Measurements from ENCODE around the gene ZIC1.

The ZIC1 gene

DNA sequence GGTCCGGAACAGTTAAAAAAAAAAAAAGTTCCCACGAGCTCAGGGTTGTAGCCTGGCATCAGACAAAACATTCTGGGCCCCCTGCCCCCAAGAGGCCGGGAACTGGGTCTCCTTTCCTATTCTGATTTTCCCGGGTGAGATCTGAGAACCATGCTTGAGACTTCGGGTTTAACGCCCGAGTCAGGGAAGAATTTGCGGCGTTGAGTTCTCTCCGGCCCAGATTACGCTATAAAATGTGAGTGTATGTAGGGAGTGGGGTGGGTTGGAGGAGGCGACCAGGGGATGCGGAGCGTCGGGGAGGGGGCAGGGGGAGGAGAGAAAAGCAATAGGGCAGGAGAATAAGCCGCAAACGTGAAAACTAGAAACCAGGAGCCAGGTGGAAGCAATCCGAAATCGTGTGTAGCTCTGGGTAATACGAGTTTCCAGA lies 2.7 kb downstream of the ZIC1 start:
- no peak for DNase-seq

DNA sequence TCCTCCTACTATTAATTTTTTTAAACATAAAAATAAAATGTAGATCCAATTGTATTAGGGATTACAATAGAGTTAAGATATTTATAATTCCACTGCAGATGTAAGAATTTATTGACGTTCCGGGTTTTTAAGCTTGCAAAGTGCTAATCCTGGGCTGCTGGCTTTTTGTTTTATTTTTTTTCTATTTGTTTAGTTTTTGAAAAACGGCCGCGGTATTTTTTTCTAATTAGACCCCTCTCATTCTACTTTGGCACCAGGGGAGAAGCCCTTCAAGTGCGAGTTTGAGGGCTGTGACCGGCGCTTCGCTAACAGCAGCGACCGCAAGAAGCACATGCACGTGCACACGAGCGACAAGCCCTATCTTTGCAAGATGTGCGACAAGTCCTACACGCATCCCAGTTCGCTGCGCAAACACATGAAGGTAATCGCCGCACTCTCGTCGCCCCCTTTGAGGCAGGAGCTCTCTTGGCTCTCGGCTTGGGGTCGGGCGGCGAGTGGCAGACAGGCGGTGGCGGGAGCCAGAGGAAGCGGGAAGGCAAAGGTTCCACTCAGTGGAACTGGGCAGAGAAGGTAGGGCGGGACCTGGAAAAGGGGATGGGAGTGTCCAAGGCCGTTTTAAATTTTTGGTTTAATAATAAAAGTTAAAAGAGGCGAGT lies 3.2 kb downstream of the ZIC1 start:
- DNase-seq: no peak

DNA sequence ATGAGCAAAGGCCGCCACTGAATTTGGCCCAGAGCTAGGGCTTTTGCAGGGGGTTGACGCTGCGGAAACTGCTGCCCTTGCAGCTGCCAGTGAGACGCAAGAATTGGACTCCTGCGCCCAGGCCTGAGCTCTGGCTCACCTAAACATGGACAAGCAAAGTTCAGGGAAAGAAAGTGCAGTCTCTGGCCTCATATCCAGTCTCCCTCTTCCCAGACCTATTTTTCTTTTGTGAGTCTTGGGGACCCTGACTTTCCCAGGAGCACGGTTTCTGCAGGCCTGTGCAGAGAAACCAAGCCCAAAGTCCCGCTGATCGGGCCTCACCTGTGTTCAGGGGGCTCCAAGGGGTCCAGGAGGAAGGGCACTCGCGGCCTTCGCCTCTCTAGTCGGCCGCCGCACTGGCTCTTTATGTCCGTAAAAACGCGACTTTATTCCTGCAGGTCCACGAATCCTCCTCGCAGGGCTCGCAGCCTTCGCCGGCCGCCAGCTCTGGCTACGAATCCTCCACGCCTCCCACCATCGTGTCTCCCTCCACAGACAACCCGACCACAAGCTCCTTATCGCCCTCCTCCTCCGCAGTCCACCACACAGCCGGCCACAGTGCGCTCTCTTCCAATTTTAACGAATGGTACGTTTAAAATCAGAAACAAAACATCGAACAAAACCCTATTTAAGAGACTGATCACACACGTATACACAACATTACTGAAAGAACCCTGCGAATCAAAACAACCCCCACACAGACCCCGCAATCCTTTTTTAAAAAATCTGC lies 3.9 kb downstream of the ZIC1 start:
- DNase-seq: no peak

DNA sequence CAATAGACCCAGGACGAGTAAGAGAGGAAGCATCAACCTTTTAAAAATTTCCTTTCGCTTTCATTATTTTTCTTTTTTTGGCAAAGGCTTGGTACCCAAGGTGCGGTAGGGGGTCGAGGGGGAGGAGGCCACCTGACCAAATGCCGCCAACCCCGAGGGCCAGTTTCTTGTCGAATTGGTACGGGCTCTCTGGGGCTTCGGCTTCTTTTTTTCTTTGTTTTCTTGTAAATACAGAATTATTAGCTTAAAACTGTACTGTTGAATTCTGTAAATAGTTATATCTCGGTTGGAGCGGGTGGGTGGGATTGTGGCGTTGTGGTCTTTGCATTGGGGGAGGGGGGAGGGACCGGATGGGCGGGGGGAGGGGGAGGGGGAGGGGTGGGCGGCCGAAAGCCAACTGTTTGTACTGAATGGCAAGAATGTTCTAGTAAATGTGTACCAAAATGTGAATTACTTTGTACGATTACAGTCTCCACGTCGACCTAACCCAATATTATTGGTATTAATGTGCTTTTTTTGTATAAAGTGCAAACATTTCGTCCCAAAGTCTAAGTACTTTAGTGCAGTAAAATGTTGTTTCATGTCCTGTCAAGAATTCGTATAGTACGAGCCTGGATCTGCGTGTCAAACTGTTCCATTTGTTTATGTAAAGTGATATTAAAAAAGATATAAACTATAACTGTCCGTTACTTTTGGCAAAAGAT lies 4.7 kb downstream of the ZIC1 start:
- no peak for DNase-seq

- DNase-seq: no peak
These were observed 5.4 kb downstream of the ZIC1 start for GRCh38 chr3:147414390-147415138.

GRCh38 chr3:147415286-147415685 lies 6.1 kb downstream of the ZIC1 start:
- no peak for DNase-seq

- no peak for DNase-seq
These were observed 6.7 kb downstream of the ZIC1 start for GRCh38 chr3:147415874-147416273.

DNA sequence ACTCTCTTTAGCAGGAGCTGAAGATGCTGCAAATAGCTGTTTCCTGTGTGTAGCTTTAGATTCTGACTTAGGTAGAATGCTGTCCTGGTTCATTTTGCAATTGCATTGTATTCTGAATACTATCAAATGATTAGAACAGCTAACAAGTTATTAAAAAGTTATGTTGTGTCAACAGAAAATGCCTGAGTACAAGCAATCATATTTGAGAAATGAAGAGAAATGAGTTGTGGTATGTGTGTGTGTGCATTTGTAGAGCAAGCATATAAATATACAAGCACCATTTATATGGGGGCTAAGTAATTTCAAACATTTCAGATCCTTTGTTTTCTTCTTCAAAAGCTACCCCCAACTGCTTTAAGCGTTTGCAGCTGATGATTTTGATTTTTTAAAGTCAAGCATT lies 7.8 kb downstream of the ZIC1 start:
- no peak for DNase-seq

- no peak for DNase-seq
These were observed 8.6 kb downstream of the ZIC1 start for GRCh38 chr3:147417551-147418295.

- DNase-seq: no peak
These were observed 9.2 kb downstream of the ZIC1 start for GRCh38 chr3:147418371-147418781.

DNA sequence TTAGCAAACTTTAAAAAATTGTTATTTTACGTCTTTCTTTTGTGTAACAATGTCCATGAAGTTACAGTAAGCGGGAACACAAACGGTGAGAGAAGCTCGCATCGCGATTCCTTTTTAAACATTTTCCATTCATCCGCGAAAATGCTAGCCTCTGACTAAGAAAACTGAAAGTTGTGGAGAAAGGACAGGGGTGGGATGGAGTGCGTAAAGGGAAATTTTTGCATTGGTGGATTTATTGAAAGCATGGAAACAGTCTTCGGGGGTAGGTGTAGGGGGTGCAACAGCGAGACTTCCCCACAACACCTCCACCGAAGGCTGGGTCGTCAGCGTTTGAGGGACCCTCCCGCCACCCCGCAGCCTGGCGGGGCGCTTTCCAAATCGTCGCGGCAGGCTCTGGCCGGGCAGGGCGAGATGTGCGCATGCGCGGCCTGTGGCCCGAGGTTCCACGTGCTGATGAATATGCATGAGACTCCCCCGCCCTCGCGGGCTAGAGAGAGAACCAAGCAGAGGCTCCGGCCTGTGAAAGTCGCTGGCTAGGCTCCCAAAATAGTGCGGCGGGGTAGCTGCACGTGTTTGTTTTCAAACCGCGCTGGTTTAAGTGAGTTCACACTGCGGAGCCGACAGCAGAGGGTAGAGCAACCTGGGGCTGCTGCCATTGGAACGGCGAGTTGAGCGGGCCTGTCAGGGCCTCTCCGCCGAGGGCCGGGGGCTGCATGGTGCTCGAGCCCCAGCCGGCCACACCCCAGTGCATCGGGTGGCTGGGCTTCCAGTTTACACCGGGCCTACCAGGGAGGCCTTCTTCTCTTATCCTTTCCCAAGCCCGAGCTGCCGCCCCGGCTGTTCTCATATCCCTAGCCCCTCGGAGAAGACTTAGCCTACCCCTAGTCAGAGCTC lies 9.9 kb downstream of the ZIC1 start:
- DNase-seq: no peak

DNA sequence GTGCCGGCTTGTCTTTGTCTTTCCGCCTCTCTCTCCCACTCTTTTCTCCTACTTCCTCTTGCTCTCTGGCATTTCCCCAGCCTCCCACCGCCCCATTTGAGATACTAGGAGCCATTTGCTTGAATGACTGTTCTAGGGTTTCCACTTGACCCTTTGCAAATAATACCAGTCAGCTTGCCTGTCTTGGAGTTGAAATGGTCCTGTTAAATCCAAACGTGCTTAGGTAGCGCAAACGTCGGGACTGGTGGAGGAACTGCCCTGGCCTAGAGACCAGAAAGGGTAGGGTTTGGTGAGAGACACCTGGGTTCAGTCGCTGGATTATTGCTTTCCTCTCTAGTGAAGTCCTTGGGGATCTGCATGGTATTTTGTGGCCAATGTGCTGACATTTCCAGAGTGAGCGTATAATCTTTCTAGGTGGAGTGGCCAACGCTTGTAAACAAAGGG lies 10.6 kb downstream of the ZIC1 start:
- no peak for DNase-seq

GRCh38 chr3:147420353-147421183 lies 11.4 kb downstream of the ZIC1 start:
- no peak for DNase-seq

DNA sequence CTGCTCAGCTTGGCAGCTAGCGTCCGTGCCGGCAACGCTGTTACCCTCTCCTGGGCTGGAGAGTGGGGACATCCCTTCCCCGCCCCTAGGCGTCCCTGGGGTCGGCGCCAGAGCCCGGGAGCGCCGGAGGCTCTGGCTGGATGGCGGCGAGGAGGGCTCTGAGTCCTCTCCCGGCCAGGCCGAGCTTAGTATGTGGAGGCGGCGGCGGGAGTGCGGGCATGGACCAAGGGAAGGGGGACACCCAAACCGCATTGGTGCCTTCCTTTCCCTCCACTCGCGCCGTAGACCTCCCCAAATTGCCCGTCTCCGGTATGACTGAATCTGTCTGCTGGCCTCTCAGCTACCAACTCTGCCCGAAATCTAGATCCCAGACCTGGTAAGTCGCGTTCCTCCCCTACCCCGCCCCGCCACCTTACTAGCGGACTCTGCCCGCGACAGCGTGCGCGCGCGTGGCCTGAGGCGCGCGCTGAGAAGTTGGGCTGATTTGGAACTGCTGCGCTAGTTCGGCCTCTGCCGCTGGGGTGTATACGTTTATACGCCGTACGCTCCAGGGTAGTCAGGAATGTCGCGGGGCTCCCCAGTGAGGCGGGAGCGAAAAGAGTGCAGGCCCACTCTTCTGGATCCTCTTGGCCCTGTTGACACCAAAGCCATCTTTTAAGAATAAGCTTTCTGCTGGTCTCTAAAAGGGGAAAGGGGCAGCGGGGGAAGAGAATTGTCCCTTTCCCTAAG lies 12.2 kb downstream of the ZIC1 start:
- no peak for DNase-seq

- DNase-seq: no peak
These were observed 13.0 kb downstream of the ZIC1 start for GRCh38 chr3:147422196-147422595.

GRCh38 chr3:147422601-147423536 lies 13.7 kb downstream of the ZIC1 start:
- no peak for DNase-seq

GRCh38 chr3:147423537-147423797 lies 14.3 kb downstream of the ZIC1 start:
- DNase-seq: no peak

GRCh38 chr3:147423798-147424580 lies 14.8 kb downstream of the ZIC1 start:
- no peak for DNase-seq

Measured in stimulated activated naive CD4-positive, alpha-beta T cell treated with Interleukin-2 at 50 U/mL for 16 hours (primary cell).